Middle frontal gyrus (tissue), 1 donor: ENCODE results near the gene MAZ.

ENCODE experiments used
- DNase-seq: peaks from one replicate; pipeline ENCODE4 v3.0.0-alpha.2; 2015; ENCODE audit warnings: low spot score; ENCODE audit errors: extremely low spot score

MAZ gene

DNA sequence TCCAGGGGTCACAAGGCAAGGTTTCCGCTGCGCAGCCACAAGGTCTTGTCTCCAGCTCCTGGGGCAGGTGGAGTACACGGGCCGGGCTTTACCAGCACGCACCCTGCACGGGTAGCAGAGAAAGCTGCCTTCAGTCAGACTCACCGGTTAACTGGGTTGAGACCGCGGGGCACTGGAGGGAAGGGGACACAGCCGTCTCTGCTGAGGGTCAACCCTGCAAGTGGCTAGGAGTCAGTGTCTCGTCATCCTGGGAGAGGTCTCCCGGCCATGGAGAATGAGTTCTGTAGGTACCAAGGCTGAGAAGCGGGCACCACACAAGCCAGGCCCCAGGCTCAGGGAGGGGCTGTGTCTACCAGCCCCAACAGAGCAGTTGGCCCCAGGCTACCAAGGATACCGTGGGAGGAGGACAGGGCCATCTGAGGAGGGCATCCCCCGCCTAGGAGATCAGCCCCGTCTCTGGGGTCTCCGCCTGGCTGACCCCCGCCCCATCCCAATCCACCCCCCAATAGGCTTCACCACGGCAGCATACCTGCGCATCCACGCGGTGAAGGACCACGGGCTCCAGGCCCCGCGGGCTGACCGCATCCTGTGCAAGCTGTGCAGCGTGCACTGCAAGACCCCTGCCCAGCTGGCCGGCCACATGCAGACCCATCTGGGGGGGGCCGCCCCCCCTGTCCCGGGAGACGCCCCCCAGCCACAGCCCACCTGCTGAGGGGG is 2.9 kb downstream of the MAZ start:
- DNase-seq: no peak

DNA sequence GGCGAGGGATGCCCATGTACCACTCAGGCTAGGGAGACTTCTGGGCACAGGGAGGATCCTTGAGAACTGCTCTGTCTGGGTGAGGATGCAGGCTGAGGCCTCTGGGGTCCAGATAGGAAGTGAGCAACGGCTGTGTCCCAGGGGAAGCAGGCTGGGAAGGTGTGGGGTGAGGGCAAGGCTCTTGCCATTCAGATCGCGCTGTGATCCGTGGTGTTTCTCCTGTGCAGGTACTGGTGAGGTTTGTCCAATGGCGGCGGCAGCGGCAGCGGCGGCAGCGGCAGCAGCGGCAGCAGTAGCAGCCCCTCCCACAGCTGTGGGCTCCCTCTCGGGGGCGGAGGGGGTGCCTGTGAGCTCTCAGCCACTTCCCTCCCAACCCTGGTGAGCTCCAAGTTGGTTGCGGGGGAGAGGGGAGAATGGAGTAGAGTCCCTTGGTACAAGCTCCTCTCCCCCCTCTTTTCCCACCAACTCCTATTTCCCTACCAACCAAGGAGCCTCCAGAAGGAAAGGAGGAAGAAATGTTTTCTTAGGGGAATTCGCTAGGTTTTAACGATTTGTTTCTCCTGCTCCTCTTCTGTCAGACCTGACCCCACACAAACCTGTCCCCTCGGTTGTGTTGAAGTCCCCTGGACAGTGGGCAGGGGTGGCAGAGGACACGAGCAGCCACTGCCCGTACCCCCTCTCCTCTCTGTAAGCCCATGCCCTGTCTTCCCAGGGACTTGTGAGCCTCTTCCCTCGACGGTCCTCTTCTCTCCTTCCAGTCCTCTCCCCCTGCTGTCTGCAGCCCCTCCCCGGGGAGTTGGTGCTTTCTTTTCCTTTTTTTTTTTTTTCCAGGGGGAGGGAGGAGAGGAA is 3.7 kb downstream of the MAZ start:
- no peak for DNase-seq

DNA sequence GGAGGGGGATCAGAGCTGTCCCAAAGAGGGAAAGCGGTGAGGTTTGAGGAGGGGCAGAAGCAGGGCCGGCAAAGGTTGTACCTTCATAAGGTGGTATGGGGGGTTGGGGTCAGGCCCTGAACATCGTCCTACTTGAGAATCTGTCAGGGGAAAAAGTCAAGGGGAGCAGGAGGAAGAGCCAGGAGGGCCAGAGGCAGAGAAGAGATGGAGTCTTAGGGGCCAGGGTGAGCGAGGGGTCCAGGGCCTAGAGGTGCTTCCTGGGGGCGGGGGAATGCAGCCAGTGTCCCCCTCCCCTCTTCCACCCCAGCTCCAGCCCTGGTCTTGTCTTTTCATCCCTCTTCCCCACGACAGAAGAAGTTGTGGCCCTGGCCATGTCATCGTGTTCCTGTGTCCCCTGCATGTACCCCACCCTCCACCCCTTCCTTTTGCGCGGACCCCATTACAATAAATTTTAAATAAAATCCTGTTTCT is 4.4 kb downstream of the MAZ start:
- no peak for DNase-seq

DNA sequence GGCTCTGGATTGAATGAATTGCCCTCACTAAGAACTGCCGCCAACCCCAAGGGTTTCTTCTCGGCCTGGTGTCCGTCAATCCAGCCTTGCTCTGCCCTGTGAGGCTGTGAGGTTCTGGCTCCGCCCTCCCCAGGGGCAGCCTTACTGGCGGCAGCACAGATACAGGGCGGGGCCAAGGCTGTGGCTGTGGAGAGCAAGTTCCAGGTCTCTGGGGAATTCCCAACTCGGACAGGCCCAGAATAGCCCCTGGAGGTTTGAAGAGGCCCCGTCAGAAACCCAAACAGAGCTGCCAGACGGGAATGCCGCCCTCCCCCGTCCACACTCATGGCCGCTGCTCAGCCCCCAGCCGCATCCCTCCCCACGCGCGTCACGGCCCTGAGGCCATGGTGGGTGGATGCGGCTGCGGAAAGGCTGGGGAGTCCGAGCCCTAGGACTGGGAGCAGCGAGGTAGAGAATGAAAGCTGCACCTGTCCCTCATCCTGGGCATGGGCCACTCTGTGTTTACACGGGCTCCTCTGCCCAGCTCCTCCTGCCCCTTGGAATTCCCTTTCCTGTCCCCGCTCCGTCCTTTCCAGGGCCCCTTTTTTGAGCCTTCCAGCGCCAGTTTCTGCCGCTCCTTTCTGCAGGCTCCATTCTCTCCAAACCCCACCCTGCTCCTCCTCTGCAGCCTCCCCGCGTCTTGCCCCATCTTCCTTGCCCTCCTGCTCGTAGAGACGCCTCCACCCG is 5.0 kb downstream of the MAZ start:
- DNase-seq: peak; percentile 79

DNA sequence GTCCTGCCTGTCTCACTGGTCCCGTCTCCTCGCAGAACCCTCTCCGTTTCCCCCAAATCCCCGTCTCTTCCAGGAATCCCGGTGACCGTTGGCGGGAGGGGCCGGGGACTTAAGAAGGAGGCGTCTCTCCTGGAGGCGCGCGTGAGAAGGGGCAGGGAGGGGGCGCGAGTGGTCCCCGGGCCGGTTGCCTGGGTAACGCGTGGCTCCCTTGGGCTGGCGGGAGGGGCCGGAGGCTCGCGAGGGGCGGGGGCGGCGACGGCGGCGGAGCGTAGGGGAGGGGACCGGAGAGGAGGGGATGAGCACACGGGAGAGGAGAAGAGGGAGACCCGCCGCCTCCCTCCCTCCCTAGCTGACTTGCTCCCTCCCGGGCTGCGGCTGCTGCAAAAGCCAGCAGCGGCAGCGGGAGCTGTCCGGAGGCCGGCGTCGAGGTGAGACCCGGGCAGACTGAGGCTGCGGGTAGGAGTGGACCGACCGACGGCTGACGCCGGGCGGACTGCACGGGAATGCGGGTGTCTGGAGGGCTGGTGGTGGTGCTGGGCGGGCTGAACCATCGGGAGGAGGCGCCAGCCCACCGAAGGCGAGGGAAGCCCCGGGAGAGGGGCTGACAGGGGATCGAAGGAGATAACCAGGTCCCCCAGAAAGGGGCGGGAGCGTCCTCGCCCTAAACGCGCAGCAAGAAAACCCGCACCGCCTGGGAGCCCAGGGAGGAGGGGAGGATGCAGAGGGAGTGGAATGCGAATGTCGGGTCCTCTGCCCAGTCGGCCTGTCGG is 5.8 kb downstream of the MAZ start, which contains the start of gene PRRT2:
Gene PRRT2 (plus strand): TSS at position 298 of the 770 bp plus-strand sequence. CDS start 862 bp downstream, outside the sequence.
- DNase-seq: peak; percentile 47

DNA sequence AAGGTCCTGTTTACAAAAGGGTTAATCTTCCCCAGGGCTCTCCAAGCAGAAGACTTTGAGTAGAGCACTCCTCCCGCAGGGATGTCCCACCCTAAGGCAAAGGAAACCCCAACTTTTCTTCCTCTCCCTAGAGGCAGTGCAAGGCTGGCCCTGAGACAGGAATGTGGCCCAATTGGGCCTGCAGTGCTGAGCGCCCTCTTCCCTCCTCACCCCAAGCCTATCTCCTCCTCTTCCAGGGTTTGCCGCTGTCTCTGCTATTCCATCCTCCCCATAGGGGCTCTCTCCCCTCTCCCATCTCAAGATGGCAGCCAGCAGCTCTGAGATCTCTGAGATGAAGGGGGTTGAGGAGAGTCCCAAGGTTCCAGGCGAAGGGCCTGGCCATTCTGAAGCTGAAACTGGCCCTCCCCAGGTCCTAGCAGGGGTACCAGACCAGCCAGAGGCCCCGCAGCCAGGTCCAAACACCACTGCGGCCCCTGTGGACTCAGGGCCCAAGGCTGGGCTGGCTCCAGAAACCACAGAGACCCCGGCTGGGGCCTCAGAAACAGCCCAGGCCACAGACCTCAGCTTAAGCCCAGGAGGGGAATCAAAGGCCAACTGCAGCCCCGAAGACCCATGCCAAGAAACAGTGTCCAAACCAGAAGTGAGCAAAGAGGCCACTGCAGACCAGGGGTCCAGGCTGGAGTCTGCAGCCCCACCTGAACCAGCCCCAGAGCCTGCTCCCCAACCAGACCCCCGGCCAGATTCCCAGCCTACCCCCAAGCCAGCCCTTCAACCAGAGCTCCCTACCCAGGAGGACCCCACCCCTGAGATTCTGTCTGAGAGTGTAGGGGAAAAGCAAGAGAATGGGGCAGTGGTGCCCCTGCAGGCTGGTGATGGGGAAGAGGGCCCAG is 6.7 kb downstream of the MAZ start:
- no peak for DNase-seq

DNA sequence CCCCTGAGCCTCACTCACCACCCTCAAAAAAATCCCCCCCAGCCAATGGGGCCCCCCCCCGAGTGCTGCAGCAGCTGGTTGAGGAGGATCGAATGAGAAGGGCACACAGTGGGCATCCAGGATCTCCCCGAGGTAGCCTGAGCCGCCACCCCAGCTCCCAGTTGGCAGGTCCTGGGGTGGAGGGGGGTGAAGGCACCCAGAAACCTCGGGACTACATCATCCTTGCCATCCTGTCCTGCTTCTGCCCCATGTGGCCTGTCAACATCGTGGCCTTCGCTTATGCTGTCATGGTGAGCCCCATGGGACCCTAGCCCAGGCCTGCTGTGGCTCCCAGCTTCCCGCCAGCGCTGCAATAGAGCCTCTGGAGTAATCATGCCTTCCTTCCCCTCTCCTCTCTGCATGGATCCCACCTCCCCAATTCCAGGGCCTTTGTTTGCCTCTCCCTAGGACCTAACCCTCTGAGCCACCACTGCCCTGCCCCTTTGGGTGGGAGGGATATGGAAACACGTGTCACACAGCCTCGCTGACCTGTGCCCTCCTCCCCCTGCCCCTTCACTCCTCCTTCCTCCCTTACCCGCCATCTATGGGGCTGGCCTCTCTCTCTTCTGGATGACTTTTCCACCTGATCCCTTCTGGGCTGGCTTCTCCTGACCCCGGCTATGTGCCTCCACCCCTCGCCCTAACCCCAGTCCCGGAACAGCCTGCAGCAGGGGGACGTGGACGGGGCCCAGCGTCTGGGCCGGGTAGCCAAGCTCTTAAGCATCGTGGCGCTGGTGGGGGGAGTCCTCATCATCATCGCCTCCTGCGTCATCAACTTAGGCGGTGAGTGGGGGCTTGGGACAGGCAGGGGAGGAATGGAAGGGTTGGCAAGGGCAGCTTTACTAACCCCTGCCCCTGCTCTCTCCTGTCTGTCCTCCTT is 7.6 kb downstream of the MAZ start:
- DNase-seq: no peak

DNA sequence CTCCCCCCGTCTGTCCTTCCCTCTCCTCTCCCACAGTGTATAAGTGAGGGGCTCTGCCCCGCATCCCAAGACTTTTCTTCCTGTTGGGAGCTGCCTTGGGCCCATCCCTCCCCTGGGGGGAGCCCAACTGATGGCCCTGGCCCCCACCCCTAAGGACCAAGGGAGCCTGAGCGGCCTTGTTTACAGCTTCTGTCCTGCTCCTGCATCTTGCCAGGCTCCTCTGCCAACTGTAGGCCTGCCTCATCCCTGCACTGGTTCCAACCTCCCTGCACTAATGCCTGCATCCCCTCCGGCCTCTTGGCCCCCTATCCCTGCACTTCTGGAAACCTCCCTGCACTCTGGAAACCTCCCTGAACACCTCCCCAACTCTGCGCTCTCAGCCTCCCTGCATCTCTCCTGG is 8.3 kb downstream of the MAZ start:
- DNase-seq: no peak

DNA sequence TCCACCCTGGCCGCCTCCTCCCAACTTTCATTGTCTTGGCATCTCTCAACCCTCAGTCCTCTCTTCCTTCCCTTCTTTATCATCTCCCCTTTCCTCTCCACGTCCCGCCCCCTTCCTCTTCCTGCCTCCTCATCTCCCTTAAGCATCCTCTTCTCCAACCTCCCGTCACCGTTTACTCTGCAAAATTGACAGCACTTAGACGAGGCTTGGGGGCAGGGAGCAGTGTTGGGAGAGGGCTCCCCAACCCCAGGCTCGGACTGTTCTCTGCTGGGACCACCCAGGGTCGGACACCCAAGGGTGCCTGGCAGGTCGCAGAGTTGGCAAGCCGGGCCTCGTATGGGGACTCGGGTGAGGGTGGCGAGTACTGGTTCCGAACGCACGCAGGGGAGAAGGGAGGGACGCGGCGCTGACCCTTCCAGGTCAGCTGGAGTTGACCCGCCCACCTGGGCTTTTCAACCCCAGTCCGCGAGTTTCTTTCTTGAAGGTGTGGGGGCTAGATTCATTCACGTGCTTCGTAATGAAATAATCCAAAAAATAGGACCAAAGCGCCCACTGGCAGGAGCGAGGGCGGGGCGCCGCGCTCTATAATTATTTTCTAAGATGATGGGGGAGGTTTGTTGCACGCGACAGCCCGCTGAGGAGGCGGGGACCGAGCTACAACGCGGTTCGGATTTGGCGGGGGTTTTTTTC is 8.8 kb downstream of the MAZ start:
- no peak for DNase-seq

DNA sequence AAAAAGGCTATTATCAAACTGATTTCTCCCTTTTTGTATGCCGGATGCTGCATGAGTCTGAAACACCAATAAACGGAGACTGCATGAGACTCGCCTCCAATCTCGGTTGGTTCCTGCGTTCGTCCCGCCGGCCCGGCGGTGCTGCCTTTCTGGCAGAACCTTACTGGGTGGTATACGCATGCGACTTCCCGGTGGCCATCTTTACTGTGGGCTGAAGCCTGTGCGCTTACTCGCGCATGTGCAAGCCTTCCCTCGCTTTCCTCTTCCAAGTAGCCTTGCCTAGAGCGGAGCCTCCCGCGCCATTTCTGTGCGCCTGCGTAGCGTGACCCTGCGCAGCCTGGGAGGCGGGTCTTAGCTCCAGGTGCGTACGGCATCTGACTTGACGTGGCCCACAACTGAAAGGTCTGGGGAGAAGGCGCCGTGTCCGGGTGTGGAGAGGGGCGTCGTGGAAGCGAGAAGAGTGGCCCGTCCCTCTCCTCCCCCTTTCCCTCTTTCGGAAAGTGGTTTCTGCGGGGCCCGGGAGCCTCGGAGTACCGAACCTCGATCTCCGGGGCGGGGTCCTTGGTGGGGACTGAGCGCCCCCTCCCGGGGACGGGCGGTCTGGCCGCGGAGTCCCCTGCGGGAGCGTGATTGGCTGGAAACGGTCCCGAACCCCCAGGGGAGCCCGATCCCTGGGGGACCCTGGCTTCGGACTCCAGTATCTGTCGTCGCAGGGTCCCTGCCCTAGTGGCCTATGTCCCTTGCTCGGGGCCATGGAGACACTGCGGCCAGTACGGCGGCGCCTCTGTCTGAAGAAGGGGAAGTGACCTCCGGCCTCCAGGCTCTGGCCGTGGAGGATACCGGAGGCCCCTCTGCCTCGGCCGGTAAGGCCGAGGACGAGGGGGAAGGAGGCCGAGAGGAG is 9.7 kb downstream of the MAZ start, which contains the start of gene PAGR1:
Gene PAGR1 (plus strand): TSS at position 360 of the 901 bp plus-strand sequence. CDS start 374 bp downstream, at position 734.
- DNase-seq: peak; percentile 97

DNA sequence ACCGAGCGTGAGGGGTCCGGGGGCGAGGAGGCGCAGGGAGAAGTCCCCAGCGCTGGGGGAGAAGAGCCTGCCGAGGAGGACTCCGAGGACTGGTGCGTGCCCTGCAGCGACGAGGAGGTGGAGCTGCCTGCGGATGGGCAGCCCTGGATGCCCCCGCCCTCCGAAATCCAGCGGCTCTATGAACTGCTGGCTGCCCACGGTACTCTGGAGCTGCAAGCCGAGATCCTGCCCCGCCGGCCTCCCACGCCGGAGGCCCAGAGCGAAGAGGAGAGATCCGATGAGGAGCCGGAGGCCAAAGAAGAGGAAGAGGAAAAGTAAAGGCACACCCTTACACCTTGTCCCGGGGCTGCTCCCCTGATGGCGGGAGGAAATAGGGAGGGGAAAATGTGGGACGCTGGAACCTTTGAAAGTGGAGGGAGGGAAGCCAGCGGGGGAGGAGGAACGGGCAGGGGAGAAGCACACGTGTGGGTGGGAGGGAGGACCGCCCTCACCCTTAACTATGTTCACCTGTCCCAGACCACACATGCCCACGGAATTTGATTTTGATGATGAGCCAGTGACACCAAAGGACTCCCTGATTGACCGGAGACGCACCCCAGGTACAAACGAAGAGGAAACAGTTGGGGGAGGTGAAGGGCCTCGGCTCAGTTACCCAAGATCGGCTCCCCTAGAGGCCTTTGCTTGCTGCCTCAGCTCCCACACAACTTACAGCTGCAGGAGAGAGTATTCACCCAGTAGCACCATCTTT is 10.5 kb downstream of the MAZ start:
- DNase-seq: no peak

DNA sequence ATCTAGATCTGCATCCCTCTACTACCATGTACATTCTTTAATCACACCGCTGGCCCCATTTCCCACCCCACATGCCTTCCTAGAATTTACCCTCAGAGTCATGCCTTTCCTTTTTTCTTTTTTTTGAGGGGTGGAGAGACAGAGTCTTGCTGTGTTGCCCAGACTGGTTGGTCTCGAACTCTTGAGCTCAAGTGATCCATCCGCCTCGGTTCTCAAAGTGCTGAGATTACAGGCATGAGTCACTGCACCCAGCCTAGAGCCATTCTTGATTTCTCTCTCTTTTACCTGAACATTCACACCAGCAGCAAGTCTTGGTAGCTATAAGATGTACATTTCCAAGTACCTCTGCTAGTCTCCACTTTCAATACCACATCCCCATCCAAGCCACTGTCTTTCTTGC is 11.8 kb downstream of the MAZ start:
- DNase-seq: no peak

DNA sequence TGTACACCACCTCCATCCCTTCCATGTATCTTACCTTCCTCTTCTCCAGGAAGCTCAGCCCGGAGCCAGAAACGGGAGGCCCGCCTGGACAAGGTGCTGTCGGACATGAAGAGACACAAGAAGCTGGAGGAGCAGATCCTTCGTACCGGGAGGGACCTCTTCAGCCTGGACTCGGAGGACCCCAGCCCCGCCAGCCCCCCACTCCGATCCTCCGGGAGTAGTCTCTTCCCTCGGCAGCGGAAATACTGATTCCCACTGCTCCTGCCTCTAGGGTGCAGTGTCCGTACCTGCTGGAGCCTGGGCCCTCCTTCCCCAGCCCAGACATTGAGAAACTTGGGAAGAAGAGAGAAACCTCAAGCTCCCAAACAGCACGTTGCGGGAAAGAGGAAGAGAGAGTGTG is 13.2 kb downstream of the MAZ start:
- no peak for DNase-seq

DNA sequence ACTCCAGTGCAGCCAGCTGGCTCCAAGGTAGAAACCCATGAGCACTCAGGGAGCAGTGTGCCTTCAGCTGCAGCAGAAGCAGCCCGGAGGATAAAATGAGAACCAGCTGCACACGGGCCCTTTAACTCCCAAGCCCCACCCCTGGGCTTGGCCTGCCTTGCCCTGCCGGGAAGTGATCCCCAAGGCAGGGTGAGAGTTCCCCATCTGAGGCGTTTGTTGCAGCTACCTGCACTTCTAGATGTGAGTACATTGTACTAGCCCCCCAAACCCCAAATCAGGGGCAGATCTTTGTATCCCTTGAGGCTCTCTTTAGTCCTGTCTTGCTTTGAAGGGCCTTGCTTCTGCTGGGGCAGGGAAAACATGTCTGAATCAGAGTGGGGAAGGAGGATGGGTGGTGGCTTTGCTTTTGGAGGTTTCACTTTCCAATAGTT is 14.0 kb downstream of the MAZ start, which contains the start of gene MVP:
Gene MVP (plus strand): TSS at position 192 of the 431 bp plus-strand sequence. CDS start 10,088 bp downstream, outside the sequence.
- no peak for DNase-seq

DNA sequence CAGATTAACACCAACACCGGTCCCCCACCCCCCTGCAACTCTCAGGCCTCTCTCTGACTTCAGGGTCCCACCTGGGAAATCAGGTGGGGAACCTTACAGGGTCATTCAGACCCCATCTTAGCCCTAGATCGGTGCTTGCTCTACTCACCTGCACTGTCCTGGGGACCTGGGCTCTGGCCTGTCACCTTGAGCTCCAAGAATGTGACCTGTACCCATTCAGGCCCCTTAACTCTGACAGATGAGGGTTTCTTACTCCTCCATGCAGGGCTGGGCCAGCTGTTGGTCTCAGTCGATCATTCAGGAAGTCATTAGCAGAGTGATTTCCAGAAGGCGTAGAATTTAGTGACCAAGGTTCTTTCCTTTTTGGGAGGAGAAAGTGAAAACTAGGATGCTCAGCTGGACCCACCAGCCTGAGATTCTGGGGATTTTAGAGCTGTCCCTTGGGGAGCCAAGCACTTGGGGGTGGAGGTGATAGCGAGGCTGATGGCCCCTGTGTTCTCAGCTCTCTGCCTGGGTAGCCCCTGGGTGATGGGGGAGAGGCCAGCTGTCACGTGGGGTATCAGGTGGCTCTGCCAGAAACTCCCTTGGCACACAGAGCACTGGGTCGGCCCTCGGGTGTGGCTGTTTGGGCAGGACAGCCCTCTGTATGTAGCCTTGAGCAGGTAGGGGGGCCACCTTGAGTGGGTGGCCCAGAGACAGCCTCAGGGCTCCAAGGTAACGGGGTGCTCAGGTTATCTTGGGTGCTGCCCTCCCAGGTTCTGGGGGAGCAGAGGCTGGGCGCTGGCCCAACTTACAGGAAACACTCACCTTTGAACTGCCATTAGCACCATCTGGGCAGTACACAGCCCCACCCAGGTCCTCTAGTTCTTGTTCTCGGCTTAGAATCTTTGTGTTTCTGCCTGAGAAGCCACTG is 14.7 kb downstream of the MAZ start:
- DNase-seq: no peak
